Nephron (organoid): ENCODE results near the gene HMX3.

Experiments used
- H3K27ac Mint-ChIP-seq, 3 experiments: 2 replicates each; pipeline ENCODE4 v1.8.0; 2020; ENCODE audit warnings: mixed read lengths in 3 of 3, mild to moderate bottlenecking in 2 of 3, moderate library complexity in 1 of 3
- H3K27me3 Mint-ChIP-seq: 2 replicates; pipeline ENCODE4 v1.8.0; 2021; ENCODE audit warnings: low read depth, mild to moderate bottlenecking, moderate library complexity, mixed read lengths
- H3K36me3 Mint-ChIP-seq: 2 replicates; pipeline ENCODE4 v1.8.0; 2020; ENCODE audit warnings: low read depth, mixed read lengths
- H3K4me1 Mint-ChIP-seq: 2 replicates; pipeline ENCODE4 v1.8.0; 2020; ENCODE audit warnings: mixed read lengths
- H3K4me3 Mint-ChIP-seq, 3 experiments: 2 replicates each; pipeline ENCODE4 v1.8.0; 2020; ENCODE audit warnings: mild to moderate bottlenecking in 3 of 3, mixed read lengths in 3 of 3, moderate library complexity in 2 of 3
- H3K9me3 Mint-ChIP-seq: 2 replicates; pipeline ENCODE4 v1.8.0; 2020; ENCODE audit warnings: mixed read lengths
- CTCF ChIP-seq, 3 experiments: fragments of 200-600 bp; sonication (generic); IDR thresholded peaks; one replicate each; pipeline ENCODE4 v1.5.0; 2021; ENCODE audit warnings: antibody characterized with exemption in 3 of 3; ENCODE audit not compliant: unreplicated experiment in 3 of 3

HMX3 gene

DNA sequence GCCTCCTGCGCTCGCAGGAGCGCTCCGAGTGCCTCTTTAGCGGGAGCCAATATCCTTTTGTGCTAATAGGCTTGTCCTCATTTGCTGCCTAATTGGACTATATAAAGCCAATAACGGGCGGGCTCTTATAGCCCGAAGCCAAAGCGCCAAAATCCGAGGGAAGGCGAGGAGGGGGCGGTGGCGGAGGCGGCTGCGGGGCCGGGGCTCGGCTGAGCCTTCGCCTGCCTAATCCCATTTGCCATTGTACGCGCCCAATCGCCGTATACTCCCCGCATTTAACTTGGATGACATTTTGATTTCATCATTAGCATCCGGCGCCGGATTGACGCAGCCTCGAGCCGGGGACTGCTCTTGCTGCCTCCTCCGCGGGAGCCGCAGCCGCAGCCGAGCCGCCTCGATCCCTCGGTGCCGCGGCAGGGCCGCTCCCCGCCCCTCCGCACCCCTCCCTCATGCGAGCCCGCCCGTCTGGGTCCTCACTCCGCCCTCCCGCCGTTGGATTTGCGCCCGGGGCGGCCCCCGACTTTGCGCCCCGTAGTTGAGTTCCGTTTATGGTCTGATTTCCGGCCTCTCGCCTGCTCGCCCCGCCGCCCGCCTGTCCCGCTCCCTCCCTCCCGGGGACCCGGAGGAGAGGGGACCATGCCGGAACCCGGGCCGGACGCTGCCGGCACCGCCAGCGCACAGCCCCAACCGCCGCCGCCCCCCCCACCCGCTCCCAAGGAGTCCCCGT is at the start of gene HMX3:
Gene HMX3 (plus strand): TSS at position 556 of the 727 bp plus-strand sequence. CDS start 81 bp downstream, at position 637.
- peaks cover 97% of the 10 kb centered on the region for H3K27me3 Mint-ChIP-seq
- H3K4me3 Mint-ChIP-seq, result peak within 1 kb of the TSS; percentile 47 to 80 (median 67)
- H3K27ac Mint-ChIP-seq, result no peak within 1 kb of the TSS
- H3K36me3 Mint-ChIP-seq, result no peaks in the 10 kb centered on the region
- H3K9me3 Mint-ChIP-seq, result no peaks in the 10 kb centered on the region
- peaks cover 43% of the 10 kb centered on the region for H3K4me1 Mint-ChIP-seq
- TF ChIP-seq CTCF (IDR thresholded peaks at IDR 0.05; ENCODE audit: unreplicated experiment in 3 of 3), result no peak

GRCh38 chr10:123086281-123086680 is 49.5 kb upstream of the HMX3 start:
- Mint-ChIP-seq H3K36me3 (no peaks in the 10 kb centered on the region), H3K27me3 (peaks cover 20% of the 10 kb centered on the region)

DNA sequence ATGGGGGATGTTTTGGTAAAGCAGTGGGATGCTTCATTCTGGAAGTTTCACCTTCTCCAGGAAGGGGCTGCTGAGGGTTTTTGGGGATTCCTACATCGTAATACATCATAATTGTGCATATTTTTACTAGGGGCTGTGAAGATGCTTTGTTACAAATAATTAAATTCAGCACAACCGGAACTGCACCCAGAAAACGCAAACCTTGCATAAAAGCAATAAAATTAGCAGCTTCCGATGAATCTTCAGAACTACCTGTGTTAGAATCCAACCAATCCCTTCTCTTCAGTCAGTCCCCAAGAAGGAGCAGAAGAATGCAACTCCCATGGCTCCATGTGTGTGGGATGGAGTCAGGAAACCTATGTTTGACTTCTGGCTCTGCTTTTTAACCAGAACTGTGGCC is 48.4 kb upstream of the HMX3 start:
- H3K36me3 Mint-ChIP-seq, result no peaks in the 10 kb centered on the region
- no peak overlapping the region for H3K4me3 Mint-ChIP-seq
- no peak overlapping the region for H3K27ac Mint-ChIP-seq
- peaks cover 2% of the 10 kb centered on the region for H3K9me3 Mint-ChIP-seq
- no peaks in the 10 kb centered on the region for H3K4me1 Mint-ChIP-seq
- no peak for TF ChIP-seq CTCF (IDR thresholded peaks at IDR 0.05; ENCODE audit: unreplicated experiment in 3 of 3)
- H3K27me3 Mint-ChIP-seq, result peaks cover 27% of the 10 kb centered on the region

More at GRCh38 chr10:123086281-123086680, 49.5 kb upstream of the HMX3 start:
- Mint-ChIP-seq H3K27ac (no peak overlapping the region), H3K4me1 (no peaks in the 10 kb centered on the region), H3K4me3 (no peak overlapping the region), H3K9me3 (peaks cover 2% of the 10 kb centered on the region)
- no peak for TF ChIP-seq CTCF (IDR thresholded peaks at IDR 0.05; ENCODE audit: unreplicated experiment in 3 of 3)

DNA sequence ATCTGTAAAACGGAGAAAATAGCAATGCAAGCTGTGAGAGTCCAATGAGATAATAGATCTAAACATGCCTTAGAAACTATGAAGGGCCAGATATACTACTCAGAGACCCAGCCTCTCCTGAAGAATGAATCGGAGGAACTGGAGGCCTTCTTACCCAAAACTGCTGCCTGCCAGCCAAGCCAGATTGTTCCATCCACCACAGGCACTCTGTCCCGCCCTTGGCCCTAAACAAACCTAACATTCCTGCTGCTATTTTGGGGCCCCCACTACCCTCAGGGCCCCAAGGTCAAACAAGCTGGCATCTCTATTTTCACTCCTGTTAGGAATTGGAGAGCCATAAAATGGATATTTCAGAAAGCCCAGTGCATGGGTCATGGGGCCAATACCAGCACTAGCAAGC is 48.0 kb upstream of the HMX3 start:
- Mint-ChIP-seq H3K4me1 (no peaks in the 10 kb centered on the region), H3K4me3 (no peak overlapping the region), H3K27ac (no peak overlapping the region), H3K27me3 (peaks cover 27% of the 10 kb centered on the region), H3K36me3 (no peaks in the 10 kb centered on the region), H3K9me3 (peaks cover 2% of the 10 kb centered on the region)
- no peak for TF ChIP-seq CTCF (IDR thresholded peaks at IDR 0.05; ENCODE audit: unreplicated experiment in 3 of 3)

DNA sequence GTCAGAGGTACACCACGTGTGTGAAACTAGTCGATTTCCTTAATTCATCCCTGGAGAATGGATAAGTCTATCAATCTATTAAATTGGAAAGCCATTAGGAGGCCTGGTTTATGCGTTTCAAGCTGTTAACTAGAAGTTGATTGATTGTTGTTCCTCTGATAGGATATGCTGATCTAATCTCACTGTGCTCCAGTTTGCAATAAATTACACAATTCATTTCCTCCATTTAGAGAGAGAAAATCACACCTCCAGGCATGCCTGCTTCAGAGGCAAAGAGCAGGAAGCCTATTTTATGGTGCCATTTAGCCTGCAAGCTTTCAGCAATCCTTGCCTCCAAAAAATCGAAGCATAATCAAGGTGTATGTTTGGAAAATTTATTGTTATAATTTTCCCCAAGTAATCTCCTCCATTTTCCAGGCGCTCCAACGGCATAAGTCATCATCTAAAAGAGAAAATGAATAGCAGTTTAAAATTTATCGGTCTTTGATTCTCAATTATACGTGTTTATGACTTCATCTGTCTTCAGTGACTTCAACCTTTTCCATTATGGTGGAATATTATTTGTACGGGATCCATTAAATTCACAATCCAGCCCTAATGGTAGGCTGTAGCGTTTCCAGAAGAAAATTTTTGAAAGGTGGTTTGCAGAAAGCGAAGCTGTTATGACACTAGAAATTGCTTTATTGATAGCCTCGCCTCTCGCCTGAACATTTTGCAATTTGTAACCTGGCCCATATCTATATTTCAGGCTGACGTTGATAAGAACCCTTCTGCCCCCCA is 42.9 kb upstream of the HMX3 start:
- Mint-ChIP-seq H3K27ac (no peak overlapping the region), H3K27me3 (peaks cover 44% of the 10 kb centered on the region), H3K36me3 (no peaks in the 10 kb centered on the region), H3K9me3 (no peaks in the 10 kb centered on the region), H3K4me1 (no peaks in the 10 kb centered on the region), H3K4me3 (no peak overlapping the region)
- no peak for TF ChIP-seq CTCF (IDR thresholded peaks at IDR 0.05; ENCODE audit: unreplicated experiment in 3 of 3)
